Tibial nerve (tissue), 4 donors: Measurements from ENCODE around the gene SALL1.

Experiments
- CTCF ChIP-seq, 5 experiments: fragments of 200-600 bp in 3 of 5; fragments of 450-650 bp in 2 of 5; sonication (generic) in 3 of 5; IDR thresholded peaks; one replicate each; pipeline ENCODE4 v1.5.1; 2016 to 2019; ENCODE audit warnings: antibody characterized with exemption in 5 of 5, mild to moderate bottlenecking in 3 of 5, moderate library complexity in 2 of 5
- EP300 ChIP-seq, 2 donors: sonication (generic); formaldehyde crosslinking; IDR thresholded peaks; one replicate each; pipeline ENCODE4 v1.6.1; 2017; ENCODE audit warnings: antibody characterized with exemption in 2 of 2, mild to moderate bottlenecking in 1 of 2
- POLR2A ChIP-seq, 2 donors: fragments of 450-650 bp; IDR thresholded peaks; one replicate each; pipeline ENCODE4 v1.6.1; 2017; ENCODE audit warnings: antibody characterized with exemption in 2 of 2, mild to moderate bottlenecking in 2 of 2, moderate library complexity in 2 of 2

GRCh38 chr16:51184702-51185433 is 33.8 kb upstream of the SALL1 start:
- TF ChIP-seq CTCF (IDR thresholded peaks at IDR 0.05) (no peak), EP300 (IDR thresholded peaks at IDR 0.05) (no peak), POLR2A (IDR thresholded peaks at IDR 0.05) (no peak)
